Umbilical cord (tissue), 2 donors: Measurements from ENCODE around the gene GRM5. TPM values are rescaled to one million over a fixed set of nuclear protein-coding genes. Genes with fewer than 3 reads are reported as not detected.

ENCODE experiments used
- DNase-seq: peaks from one replicate; pipeline ENCODE4 v3.0.0-alpha.2; 2015; ENCODE audit warnings: low spot score
- total RNA-seq: library from RNA; depleted of rRNA; stranded (reverse); fragments of >200 nt; gene quantifications from one replicate; pipeline ENCODE4 v1.2.3, GENCODE V29; 2014; ENCODE audit warnings: low replicate concordance; ENCODE audit not compliant: insufficient read depth

Gene GRM5
- total RNA-seq, 1 donor from 2014 or later: 3.1 TPM

- DNase-seq: peak; percentile 35
Observed at GRCh38 chr11:88704485-88704884, 361.3 kb downstream of the GRM5 start.

GRCh38 chr11:88701816-88702215 is 364.0 kb downstream of the GRM5 start:
- DNase-seq: no peak

- no peak for DNase-seq
Observed at GRCh38 chr11:88697139-88697538, 368.6 kb downstream of the GRM5 start.

- DNase-seq: no peak
Observed at GRCh38 chr11:88695689-88696414, 369.9 kb downstream of the GRM5 start.

GRCh38 chr11:88692306-88693086 is 373.3 kb downstream of the GRM5 start:
- DNase-seq: no peak

- DNase-seq: no peak
Observed at GRCh38 chr11:88689548-88690240, 376.1 kb downstream of the GRM5 start.

GRCh38 chr11:88683024-88683423 is 382.8 kb downstream of the GRM5 start:
- no peak for DNase-seq

- no peak for DNase-seq
Observed at GRCh38 chr11:88680806-88681205, 385.0 kb downstream of the GRM5 start.

GRCh38 chr11:88666364-88666763 is 399.4 kb downstream of the GRM5 start:
- no peak for DNase-seq

GRCh38 chr11:88657076-88657738 is 408.6 kb downstream of the GRM5 start:
- peak; percentile 40 for DNase-seq

GRCh38 chr11:88656283-88656682 is 409.5 kb downstream of the GRM5 start:
- no peak for DNase-seq

- DNase-seq: no peak
Observed at GRCh38 chr11:88655656-88656055, 410.1 kb downstream of the GRM5 start.

GRCh38 chr11:88655196-88655595 is 410.6 kb downstream of the GRM5 start:
- no peak for DNase-seq

- DNase-seq: no peak
Observed at GRCh38 chr11:88651556-88651955, 414.2 kb downstream of the GRM5 start.

- DNase-seq: no peak
Observed at GRCh38 chr11:88644724-88645123, 421.1 kb downstream of the GRM5 start.

- no peak for DNase-seq
Observed at GRCh38 chr11:88632163-88632562, 433.6 kb downstream of the GRM5 start.

- DNase-seq: peak; percentile 19
Observed at GRCh38 chr11:88631497-88631896, 434.3 kb downstream of the GRM5 start.

GRCh38 chr11:88629496-88629895 is 436.3 kb downstream of the GRM5 start:
- no peak for DNase-seq

- no peak for DNase-seq
Observed at GRCh38 chr11:88626216-88626615, 439.6 kb downstream of the GRM5 start.

GRCh38 chr11:88623531-88623930 is 442.3 kb downstream of the GRM5 start:
- no peak for DNase-seq

GRCh38 chr11:88620568-88621130 is 445.1 kb downstream of the GRM5 start:
- no peak for DNase-seq
